Fibroblast of skin of abdomen (primary cell): ENCODE measurements around the gene SPEF2.

Source experiments
- DNase-seq: peaks from one replicate; pipeline ENCODE4 v3.0.0-alpha.2; 2013

The SPEF2 gene

DNA sequence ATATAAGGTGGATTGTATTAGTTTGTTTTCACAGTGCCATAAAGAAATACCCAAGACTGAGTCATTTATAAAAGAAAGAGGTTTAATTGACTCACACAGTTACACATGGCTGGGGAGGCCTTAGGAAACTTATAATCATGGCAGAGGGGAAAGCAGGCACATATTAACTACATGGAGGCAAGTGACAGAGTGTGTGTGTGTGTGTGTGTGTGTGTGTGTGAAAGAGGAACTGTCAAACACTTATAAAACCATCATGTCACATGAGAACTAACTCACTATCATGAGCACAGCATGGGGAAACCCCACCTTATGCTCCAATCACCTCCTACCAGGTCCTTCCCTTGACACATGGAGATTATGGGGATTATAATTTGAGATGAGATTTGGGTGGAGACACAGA lies 118.6 kb downstream of the SPEF2 start:
- DNase-seq = no peak

DNA sequence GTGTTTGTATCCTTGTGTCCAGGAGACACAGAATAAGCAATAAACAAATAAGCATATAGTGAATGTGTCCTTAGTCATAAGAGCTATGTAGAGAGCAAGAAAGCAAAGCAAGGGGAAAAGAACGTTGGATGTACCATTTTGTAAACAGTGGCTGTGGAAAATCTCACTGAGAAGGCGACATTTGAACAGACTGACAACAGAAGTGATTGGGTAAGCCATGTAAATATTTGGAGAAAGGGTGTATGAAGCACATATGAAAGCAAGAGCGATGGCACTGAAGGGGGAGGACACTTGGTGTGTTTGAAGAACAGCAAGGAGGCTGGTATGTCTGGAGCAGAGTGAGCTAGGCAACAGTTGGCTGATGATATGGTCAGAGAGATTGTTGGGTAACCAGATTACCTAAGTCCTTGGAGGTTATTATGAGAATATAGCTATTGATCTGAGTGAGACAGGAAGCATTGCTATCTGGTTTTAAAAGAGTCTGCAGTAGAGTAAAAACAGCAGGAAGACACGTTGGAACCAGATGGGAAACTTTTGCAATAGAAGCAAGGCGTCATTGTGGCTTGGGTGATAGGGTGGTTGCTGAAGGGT lies 123.6 kb downstream of the SPEF2 start:
- DNase-seq = peak; percentile 57

DNA sequence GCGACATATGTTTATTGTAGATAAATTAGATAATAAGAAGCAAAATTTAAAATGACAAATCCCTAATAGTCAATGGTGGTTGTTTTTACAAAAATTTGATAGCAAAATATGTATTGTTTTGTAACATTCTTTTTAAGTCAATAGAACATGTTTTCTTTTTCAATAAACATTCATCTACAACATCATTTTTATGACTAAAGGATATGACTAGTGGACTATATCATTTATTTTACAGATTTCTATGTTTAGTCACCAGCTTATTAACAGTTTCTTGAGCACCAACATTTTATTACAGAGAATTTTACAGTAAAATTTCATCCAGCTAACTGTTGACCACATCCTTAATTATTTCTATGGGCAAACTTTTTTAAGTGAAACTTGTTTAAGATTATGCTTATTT lies 124.3 kb downstream of the SPEF2 start:
- DNase-seq = peak; percentile 7

DNA sequence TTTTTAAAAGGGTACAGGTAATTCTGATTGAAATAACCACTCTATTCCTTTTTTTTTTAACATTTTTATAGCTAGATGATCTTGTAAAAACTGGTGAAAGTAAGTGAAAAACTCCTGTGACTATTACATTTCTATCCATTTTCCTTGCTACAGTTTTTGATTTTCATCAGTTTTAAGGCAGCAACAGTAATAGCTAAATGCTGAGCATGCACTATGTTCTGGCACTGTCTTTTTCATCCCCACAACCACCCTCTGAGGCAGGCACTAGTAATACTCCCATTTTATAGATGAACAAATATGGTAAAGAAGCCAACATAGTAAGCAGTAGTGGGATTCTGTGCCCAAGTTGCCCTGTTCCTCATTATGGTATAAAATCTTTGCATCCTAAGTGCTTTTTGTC lies 126.0 kb downstream of the SPEF2 start:
- no peak for DNase-seq

DNA sequence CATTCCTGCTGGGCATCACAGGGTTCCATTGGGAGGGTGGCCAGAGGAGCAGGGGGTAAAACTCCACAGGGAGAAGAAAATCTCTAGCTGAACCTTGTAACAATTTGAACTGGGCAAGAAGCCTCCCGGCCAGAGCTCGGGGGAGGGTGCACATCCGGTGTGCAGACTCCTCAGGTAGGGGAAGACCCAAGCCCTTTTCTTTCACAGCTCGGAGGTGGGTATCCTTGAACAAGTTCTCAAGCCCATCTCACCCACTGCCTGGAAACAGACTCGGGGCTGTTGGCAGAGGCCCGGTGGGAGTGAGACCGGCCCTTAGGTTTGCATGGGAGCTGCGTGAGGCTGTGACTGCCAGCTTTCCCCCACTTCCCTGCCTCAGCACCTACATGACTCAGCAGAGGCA lies 127.5 kb downstream of the SPEF2 start:
- DNase-seq = no peak

DNA sequence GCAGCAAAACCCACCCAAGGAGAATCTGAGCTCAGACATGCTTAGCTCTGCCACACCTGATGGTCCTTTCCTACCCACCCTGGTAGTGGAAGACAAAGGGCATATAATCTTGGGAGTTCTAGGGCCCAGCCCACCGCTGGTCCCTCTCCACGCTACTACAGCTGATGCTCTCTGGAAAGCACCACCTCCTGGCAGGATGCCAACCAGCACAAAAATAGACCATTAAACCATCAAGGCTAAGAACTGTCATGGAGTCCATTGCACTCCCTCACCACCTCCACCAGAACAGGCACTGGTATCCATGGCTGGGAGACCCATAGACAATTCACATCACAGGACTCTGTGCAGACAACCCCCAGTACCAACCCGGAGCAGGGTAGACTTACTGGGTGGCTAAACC lies 128.0 kb downstream of the SPEF2 start:
- DNase-seq = no peak

DNA sequence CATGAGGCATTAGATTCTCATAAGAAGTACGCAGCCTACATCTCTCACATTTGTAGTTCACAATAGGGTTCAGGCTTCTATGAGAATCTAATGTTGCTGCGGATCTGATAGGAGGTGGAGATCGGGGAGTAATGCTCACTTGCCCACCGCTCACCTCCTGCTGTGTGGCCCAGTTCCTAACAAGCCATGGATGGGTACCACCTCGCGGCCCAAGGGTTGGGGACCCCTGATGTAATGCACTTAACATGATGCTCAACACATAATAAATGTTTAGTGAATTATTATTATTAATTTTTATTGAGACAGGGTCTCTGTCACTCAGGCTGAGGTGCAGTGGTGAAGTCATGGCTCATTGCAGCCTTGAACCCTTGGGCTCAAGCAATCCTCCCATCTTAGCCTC lies 134.3 kb downstream of the SPEF2 start:
- DNase-seq = no peak

DNA sequence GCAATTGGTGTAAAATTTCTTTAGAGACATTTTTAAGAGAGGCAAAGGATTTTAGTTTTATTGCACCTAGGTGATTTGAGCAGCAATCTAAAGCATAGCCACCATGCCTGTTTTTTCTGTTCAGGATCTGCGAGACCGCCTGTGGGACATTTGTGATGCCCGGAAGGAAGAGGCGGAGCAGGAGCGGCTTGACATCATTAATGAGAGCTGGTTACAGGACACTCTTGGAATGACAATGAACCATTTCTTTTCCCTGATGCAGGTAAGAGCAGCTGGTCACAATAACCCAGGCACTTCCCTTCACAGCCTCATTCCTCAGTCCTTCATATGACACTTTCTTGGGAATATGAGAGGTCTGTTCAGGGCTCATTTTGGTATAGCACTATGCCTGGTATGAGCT lies 135.8 kb downstream of the SPEF2 start:
- no peak for DNase-seq

DNA sequence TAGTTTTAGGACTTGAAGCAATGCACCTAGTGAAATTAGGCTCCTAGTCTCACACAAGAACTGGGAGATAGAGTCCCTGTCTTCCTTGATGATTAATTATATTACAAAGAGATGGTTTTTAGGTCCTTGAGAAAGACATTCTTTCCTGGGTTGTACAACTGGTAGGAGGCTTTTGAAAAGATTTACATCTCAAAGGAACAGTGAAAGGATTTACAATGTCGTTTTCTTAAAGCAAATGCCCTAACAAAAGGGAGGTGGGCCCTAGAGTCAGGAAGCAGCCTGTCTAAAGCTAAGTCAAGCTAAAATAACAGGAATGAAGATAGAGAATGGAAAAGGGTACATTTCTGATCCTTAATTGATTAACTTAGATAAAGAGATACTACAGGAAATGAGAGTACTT lies 136.8 kb downstream of the SPEF2 start:
- DNase-seq = no peak

DNA sequence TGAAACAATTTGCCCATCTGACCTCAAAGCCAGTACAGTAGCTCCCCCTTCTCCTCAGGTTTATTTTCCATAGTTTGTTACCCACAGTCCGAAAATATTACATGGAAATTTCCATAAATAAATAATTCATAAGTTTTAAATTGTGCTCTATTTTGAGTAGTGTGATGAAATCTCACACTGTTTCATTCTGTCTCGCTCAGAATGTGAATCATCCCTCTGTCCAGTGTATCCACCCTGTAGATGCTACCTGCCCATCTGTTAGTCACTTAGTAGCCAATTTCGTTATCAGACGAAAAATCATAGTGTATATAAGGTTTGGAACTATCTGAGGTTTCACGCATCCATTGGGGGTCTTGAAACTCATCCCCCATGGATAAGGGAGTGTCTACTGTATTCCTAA lies 138.3 kb downstream of the SPEF2 start:
- no peak for DNase-seq

DNA sequence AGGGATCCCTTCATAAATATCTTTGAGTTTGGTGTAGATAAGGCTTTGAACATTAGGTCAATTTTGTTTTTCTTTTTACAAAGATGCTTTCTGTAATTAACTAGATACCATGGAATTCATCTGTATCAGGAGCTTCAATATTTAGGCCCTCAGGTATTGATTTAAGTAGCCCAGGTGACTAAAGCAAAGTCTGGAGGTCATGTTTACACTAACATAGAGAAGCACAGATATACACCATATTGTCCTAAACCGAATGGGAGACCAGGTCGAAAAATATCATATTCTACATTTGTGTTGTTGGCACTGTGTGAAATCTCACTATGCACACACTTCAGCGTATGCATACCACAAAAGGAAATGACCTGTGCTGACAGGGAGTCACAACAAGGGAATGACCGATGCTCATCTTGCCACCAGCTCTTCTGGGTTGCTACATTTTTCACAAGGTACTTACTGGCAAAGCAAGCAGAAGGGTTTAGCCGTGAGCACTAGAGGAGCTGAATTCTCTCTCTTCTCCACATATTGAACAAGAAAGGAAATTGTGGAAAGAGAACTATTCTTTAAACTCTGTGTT lies 140.6 kb downstream of the SPEF2 start:
- no peak for DNase-seq

DNA sequence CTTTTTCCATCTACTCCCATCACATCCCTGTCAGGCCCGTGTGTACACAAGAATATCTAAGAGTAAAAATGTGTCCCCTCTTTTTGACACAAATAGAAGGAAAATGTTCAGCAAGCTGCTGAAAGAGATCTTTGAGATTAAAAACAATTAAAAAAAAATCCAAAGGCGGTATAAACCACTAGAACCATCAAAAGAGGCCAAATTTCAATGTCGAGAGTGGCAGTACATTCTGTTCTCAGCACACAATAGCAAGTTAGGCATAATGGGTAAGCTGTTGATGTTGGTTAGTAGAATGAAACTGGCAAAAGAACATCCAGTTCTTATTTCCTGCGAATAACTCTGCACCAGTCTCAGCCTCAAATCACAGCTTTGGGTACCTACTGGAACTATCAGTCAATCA lies 143.9 kb downstream of the SPEF2 start:
- DNase-seq = no peak

DNA sequence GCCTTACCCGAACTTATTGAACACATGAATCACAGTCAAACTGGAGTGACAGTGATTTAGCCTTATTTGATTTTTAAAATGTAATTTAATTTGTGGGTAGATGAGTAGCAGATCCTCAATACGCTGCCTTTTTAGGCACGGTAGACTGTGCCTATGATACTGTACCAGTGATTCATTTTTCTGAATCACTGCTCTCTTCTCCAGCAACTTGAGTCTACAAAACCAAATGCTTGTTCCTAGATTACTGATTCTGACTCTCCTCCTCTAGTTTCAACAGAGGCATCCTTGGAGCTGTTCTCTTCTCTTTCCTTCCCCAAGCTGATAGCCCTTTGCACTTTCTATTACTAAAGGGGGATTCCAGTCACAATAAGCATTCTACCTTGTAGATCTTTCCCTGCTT lies 144.7 kb downstream of the SPEF2 start:
- no peak for DNase-seq

DNA sequence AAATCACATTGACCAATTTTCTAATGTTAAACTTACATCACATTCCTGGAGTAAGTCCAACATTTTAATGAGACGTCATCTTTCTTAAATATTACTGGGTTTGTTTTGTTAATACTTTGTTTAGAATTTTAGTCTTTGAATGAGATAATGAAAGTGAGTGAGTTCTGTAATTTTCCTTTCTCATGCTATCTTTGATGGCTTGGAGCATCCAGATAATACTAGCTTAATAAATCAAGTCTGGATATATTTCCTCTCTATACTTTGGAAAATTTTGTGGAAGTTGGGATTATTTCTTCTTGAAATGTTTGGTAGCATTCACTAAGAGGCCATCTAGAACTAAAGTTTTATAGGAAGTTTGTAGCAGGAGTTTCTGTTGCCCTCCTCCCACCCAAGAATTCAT lies 148.3 kb downstream of the SPEF2 start:
- DNase-seq = no peak

DNA sequence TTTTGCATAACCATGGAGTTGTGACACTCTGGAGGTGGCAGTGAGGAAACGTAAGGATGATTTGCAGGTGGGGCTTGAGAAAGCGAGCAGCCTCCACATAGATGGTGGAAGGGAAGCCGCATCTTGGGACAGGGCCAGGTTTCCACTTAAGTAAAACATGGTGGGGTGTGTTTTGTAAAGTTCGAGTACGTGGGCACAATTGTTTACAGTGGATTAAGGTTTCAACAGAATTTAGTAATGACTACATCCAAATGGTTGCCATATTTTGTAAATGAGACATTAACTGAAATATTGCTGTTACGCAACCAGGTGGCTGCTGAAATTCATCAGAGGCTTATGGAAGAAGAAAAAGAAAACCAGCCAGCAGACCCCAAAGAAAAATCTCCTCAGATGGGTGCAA lies 153.6 kb downstream of the SPEF2 start:
- peak; percentile 83 for DNase-seq

DNA sequence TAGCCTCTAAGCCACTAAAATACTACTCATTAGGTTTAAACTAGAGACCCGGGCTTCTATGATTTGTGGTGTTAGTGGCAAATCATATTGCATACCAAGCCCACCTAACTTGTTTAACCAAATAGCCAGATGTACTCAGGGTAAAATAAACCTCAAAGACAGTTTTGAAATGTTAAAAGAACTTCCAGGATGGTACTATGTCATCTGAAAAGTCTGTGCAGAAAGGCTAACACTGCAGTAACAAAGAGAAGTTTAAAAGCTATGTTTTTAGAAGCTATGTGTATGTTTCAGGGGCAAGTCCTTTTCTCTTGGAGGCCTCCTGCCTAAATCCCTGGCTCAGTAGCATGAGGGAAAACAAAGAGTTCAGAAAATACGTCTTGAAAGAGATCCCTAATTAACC lies 154.2 kb downstream of the SPEF2 start:
- DNase-seq = no peak

DNA sequence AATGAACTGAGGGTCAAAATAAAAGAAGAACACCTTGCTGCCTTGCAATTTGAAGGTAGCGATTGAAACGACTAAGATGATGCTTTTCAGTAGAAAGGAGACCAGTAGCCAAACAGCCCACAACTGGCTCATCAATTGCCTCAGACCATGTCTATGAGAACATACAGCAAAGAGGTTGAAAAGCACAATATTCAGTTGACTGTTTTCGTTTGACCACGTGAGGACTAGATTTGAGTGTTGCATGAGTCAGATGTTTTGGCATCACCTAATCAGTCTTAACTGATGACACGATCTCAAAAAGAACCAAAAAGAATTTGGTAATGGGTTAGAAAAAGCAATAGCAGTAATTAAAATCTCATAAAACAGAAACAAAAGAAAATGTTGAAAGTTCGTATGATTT lies 156.3 kb downstream of the SPEF2 start:
- DNase-seq = peak; percentile 69

DNA sequence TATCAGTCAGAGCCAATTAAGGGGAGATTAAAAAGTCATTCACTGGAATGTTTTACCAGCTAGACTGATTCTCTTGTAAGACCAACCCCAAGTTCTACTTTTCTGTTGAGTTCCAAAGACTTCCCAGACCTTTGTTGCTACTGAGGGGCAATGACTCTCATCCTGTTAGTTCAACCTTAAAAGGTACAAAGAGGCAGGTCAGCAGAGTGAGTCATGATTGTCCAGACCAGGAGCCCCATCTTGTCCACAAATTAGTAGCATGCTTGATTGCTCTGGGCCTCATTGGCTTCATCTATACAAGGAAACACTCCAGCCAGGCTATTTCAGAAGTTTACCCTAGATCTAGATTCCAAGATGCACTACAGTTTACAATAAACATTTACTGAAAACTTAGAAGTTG lies 159.1 kb downstream of the SPEF2 start:
- DNase-seq = no peak

DNA sequence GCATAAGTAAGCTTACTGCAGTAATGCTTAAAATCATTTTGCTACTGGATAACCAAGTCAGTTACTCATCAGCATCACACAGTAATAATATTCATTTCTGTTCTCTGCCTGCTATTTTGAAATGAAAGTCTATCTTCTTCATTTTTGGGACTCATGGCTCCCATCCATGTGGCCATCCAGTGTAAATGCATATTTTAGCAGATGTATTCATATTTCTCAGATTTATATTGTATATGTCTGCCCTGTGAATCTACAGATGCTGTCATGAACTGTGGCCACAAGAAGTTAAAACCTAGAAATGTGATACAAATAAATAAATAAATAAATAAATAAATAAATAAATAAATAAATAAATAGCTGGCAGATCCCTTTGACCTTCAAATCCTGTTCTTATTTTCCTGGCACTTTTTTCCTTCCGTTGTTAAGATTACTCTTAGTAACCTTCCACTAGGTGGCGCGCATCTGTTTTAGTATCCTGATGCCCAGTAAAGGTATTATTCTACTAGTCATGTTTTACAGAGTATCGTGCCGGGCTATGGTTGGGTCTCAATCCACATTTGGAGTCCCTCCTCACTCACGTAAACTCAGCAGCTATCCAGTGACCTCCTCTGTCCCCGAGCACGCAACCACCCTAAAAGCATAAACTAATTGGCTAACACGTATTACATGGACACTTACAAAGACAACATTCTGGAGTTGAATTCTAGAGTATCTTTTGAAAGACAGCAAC lies 159.9 kb downstream of the SPEF2 start:
- peak; percentile 78 for DNase-seq

DNA sequence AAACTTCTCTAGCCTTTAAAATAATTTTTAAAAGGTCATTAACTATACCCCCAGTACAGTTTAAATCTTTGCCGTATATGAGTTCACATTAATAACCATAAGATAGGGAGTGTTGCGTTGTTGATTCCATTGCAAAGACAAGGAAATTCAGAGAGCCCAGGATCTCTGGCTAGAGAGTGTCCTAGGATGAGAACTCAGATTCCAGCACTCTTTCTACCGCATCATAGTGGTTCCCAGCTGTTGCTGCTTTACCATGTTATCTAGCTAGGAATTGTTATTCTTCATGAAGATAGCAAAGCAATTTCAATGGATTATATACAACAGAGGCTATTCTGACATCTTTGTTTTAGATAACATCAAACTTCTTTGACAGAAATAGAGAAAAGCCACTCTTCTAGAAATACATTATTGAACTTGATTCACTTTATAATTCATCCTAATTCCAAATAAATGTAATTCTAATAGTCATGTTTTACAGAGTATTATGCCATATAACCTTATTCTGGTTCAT lies 160.7 kb downstream of the SPEF2 start:
- no peak for DNase-seq

DNA sequence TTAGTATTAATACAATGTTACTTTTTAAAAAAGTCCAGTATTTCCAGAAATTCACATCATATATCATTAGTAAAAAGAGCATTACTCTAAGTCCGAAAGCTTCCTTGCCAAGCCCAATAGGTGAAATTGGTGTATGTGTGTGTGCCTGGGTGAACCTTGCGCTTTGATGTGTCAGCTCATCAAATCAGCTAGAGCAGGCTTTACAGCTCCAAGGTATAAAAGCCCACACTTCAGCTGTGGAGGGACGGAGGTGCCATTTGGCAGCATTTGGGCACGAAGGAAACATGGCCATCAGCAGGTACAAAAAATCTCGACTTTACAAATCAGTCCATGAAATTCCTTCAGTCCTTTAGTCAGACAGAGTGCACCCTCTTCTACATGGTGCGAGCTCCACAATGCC lies 162.6 kb downstream of the SPEF2 start:
- DNase-seq = no peak

DNA sequence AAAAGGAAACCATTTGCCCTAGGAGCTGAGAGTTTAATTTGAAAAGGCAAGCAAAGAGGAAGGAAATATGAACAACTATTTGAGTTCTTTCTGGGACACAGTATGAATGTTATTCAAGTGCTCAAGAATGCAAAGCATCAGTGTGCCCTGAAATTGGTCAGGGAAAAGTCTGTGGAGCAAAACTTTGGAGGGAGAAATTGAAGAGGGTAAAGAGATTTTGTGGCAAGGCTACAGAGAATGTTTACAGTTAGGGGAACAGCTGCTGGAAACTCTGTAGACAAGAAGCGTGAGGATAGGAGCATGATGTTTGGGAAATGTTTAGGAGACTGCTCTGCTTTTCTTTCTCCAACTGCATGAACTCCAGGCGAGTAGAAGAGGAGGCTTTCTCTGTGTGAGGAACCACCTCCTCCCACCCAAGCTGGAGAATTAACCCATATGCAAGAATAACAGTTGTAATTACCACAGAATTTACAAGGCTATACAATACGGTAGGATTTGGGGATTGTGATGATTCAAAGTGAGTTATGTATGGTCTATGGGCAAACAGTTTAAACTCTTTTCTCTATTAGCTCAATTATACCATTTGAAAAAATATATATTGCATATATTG lies 163.6 kb downstream of the SPEF2 start:
- DNase-seq = peak; percentile 56

DNA sequence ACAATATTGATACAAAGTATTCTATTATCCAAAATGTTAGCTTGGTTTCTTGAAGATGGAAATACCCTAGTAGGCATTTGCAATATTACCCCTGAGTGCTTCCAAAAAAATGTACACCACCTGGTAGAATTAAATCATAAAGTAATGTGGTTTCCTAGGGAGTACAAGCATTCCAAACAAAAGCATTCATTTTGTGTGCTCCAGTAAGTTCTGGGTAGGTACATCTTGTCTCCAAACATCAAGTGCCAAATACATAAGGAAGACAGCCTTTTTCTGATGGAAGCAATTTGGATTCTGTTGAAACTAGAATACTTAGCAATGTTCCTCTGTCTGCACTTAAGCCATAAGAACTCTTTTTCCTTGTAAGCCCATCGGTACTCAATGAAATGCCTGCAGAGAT lies 165.9 kb downstream of the SPEF2 start:
- no peak for DNase-seq

DNA sequence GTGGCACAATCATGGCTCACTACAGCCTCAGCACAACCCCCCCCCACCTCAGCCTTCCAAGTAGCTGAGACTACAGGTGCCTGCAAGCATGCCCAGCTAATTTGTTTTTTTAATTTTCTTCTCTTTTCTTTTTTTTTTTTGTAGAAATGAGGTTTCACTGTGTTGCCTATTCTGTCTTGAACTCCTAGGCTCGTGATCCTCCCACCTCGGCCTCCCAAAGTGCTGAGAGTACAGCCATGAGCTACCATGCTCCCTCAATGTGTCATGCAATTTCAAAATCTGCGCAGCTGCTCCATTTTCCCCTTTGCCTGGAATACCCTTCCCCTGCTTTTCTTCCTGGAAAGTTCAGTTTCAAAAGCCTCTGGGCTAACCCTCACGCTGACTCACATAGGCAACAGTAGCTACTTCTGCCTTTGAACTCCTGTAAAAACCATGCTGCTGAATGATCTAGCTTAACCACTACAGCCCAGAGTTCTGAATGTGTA lies 168.0 kb downstream of the SPEF2 start:
- DNase-seq = no peak
